ENCODE results near the gene DNAI2.

The DNAI2 gene

GRCh38 chr17:74304184-74304583 is 30.1 kb downstream of the DNAI2 start:
- no peak for DNase-seq (ENCODE audit: low read depth)
- no peak overlapping the region for H3K4me3 ChIP-seq (ENCODE audit: low read length)
- no peak for TF ChIP-seq CTCF (IDR thresholded peaks at IDR 0.05; ENCODE audit: insufficient read depth, low read depth, low read length, missing control alignments)

GRCh38 chr17:74305865-74306654 is 32.0 kb downstream of the DNAI2 start:
- DNase-seq (ENCODE audit: low read depth): peak; percentile 7
- no peak overlapping the region for H3K4me3 ChIP-seq (ENCODE audit: low read length)
- no peak for TF ChIP-seq CTCF (IDR thresholded peaks at IDR 0.05; ENCODE audit: insufficient read depth, low read depth, low read length, missing control alignments)

GRCh38 chr17:74307984-74308773 is 34.1 kb downstream of the DNAI2 start:
- DNase-seq (ENCODE audit: low read depth): no peak
- no peak overlapping the region for H3K4me3 ChIP-seq (ENCODE audit: low read length)

GRCh38 chr17:74309902-74310301 is 35.9 kb downstream of the DNAI2 start:
- H3K4me3 ChIP-seq (ENCODE audit: low read length): no peak overlapping the region
- DNase-seq (ENCODE audit: low read depth): no peak
- TF ChIP-seq CTCF (IDR thresholded peaks at IDR 0.05; ENCODE audit: insufficient read depth, low read depth, low read length, missing control alignments): no peak

More at GRCh38 chr17:74307984-74308773, 34.1 kb downstream of the DNAI2 start:
- TF ChIP-seq CTCF (IDR thresholded peaks at IDR 0.05; ENCODE audit: insufficient read depth, low read depth, low read length, missing control alignments): no peak

- no peak for TF ChIP-seq CTCF (IDR thresholded peaks at IDR 0.05; ENCODE audit: insufficient read depth, low read depth, low read length, missing control alignments)
- no peak for DNase-seq (ENCODE audit: low read depth)
- no peak overlapping the region for H3K4me3 ChIP-seq (ENCODE audit: low read length)
Observed at GRCh38 chr17:74314877-74315276, 40.8 kb downstream of the DNAI2 start.

- no peak for TF ChIP-seq CTCF (IDR thresholded peaks at IDR 0.05; ENCODE audit: insufficient read depth, low read depth, low read length, missing control alignments)
- no peak overlapping the region for H3K4me3 ChIP-seq (ENCODE audit: low read length)
- DNase-seq (ENCODE audit: low read depth): no peak
Observed at GRCh38 chr17:74316220-74316619, 42.2 kb downstream of the DNAI2 start.

All from epithelial cell of esophagus (primary cell).